ENCODE measurements around the gene RGL4.

DNA sequence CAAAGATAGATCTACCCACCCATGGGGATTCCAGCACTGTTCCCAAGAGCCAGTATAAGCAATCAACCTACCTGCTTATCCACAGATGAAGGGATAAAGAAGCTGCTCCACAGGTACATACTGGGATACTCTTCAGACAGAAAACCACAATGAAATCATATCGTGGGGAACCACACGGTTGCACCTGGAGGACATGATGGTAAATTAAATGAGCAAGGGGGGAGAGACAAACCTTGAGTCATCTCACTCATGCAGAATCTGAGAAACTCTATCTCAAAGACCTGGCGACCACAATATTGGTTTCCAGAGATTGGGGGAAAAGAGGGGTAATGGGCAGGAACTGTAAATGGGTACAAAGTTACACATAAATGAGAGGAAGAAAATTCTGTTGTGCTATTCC is 14.5 kb downstream of the RGL4 start:
- TF ChIP-seq, protein P1, sequence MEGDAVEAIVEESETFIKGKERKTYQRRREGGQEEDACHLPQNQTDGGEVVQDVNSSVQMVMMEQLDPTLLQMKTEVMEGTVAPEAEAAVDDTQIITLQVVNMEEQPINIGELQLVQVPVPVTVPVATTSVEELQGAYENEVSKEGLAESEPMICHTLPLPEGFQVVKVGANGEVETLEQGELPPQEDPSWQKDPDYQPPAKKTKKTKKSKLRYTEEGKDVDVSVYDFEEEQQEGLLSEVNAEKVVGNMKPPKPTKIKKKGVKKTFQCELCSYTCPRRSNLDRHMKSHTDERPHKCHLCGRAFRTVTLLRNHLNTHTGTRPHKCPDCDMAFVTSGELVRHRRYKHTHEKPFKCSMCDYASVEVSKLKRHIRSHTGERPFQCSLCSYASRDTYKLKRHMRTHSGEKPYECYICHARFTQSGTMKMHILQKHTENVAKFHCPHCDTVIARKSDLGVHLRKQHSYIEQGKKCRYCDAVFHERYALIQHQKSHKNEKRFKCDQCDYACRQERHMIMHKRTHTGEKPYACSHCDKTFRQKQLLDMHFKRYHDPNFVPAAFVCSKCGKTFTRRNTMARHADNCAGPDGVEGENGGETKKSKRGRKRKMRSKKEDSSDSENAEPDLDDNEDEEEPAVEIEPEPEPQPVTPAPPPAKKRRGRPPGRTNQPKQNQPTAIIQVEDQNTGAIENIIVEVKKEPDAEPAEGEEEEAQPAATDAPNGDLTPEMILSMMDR (IDR thresholded peaks at IDR 0.05 in 4 of 5, conservative IDR thresholded peaks at IDR 0.05 in 1 of 5): no peak
- no peak for TF ChIP-seq POLR2A (IDR thresholded peaks at IDR 0.05)
